ENCODE measurements around the gene TICRR. TPM values are rescaled to one million over a fixed set of nuclear protein-coding genes. Genes with fewer than 3 reads are reported as not detected.
A peak's percentile ranks its signal among the peaks of the same experiment; 100 is the strongest.

Gene TICRR
- total and polyA plus RNA-seq, 2 of the 8 experiments (the other 6 are each of a cell fraction or from before 2014, with no cell fraction given), result 13.1 to 34.8 TPM

GRCh38 chr15:89577776-89578115 is 2.5 kb downstream of the TICRR start:
- Histone ChIP-seq H3K4ac (replicated peaks; ENCODE audit: insufficient read length, low read depth, low read length) (no peak overlapping the region), H4K8ac (ENCODE audit: extremely low read depth, insufficient read depth, low read length) (no peak overlapping the region), H2BK15ac (ENCODE audit: low read length) (no peak overlapping the region), H3K36me3 (ENCODE audit: control insufficient read depth in 2 of 4, insufficient read depth in 4 of 4, low read length in 3 of 4) (peaks cover 5 to 28% (median 8%) of the 10 kb centered on the region in 4 experiments; a peak in 6 of 8 replicates), H3K79me2 (ENCODE audit: control insufficient read depth in 1 of 2, insufficient read depth in 2 of 2, low read length in 2 of 2) (peaks cover 39 to 71% of the 10 kb centered on the region in 2 experiments), H3K56ac (replicated peaks; ENCODE audit: insufficient read length, low read depth, low read length) (no peak overlapping the region), H3K79me1 (ENCODE audit: low read depth, low read length) (peaks cover 14% of the 10 kb centered on the region), H4K5ac (ENCODE audit: insufficient read length, low read depth, low read length) (peak overlapping the region; percentile 19), H3K23me2 (ENCODE audit: low read depth, low read length) (peaks cover 15% of the 10 kb centered on the region), H2AK5ac (ENCODE audit: low read depth, low read length) (no peak overlapping the region), H2BK12ac (ENCODE audit: low read depth, low read length) (peak overlapping the region; percentile 68; the same call in 1 of the 2 replicates), H3K14ac (ENCODE audit: insufficient read length) (no peak overlapping the region), H3K4me3 (ENCODE audit: extremely low read depth in 1 of 4, insufficient read depth in 2 of 4, low read depth in 3 of 4, low read length in 4 of 4) (peak overlapping the region; percentile 35 to 98 (median 52)), H3K4me2 (ENCODE audit: insufficient read depth in 1 of 2, low read depth in 2 of 2, low read length in 2 of 2) (peak overlapping the region; percentile 79 to 99), H2BK20ac (ENCODE audit: low read length) (peak overlapping the region; percentile 80; the same call in 1 of the 2 replicates), H3K27me3 (replicated peaks in 1 of 4; ENCODE audit: control insufficient read depth in 3 of 4, extremely low read depth in 1 of 4, insufficient read depth in 3 of 4, low read length in 3 of 4) (no peaks in the 10 kb centered on the region), H2BK120ac (replicated peaks; ENCODE audit: low read depth, low read length) (peak overlapping the region; percentile 52), H3K9me3 (ENCODE audit: insufficient read depth in 2 of 2, low read depth in 1 of 2, low read length in 1 of 2) (no peaks in the 10 kb centered on the region), H3K18ac (ENCODE audit: extremely low read depth, low read length) (peak overlapping the region; percentile 93), H3K23ac (ENCODE audit: insufficient read length) (no peak overlapping the region), H3K27ac (ENCODE audit: low read depth, low read length) (peak overlapping the region; percentile 57; the same call in 1 of the 2 replicates), H3K4me1 (replicated peaks in 1 of 4; ENCODE audit: control insufficient read depth in 3 of 4, insufficient read depth in 4 of 4, low read length in 3 of 4) (peaks cover 0 to 7% (median 5%) of the 10 kb centered on the region in 4 experiments; a peak in 3 of 7 replicates), H2BK5ac (ENCODE audit: low read depth, low read length) (peak overlapping the region; percentile 96), H4K91ac (replicated peaks; ENCODE audit: insufficient read length, low read length) (peak overlapping the region; percentile 15), H3K9ac (replicated peaks in 1 of 4; ENCODE audit: extremely low read depth in 1 of 4, low read depth in 3 of 4, low read length in 3 of 4) (peak overlapping the region in 1 of 4 experiments; percentile 63; a peak in 2 of 7 replicates), H4K20me1 (replicated peaks in 1 of 2; ENCODE audit: control insufficient read depth in 1 of 2, insufficient read depth in 2 of 2, low read length in 2 of 2) (peaks cover 12 to 17% of the 10 kb centered on the region in 2 experiments), H2AFZ (ENCODE audit: low read length) (no peak overlapping the region)
- CTCF ChIA-PET (ENCODE audit: partially characterized antibody), result interaction anchor here (0.7 to 1.4 kb wide), 2 partner anchors 135 to 276 kb away, joined by 3 to 4 read pairs; no protein-coding TSS in a partner anchor
- POLR2A ChIA-PET (ENCODE audit: partially characterized antibody), result interaction anchor here (0.6 kb wide), 1 partner anchor 244 kb away, joined by 3 read pairs; no protein-coding TSS in a partner anchor
- 7% methylated on average over 3 of the region's 3 CpGs; no CpG with 5 or more reads in 1 of the 2 experiments for WGBS, 2 experiments (ENCODE audit: extremely low coverage in 1 of 2, insufficient coverage in 1 of 2, insufficient read length in 1 of 2, insufficient replicate concordance in 2 of 2, low coverage in 1 of 2, low lambda C conversion rate in 2 of 2, missing lambda C conversion rate in 1 of 2)
- FAIRE-seq (no peak), DNase-seq (ENCODE audit: low read depth in 1 of 2, low spot score in 2 of 2) (no peak)
- TF ChIP-seq EGR1 (IDR thresholded peaks at IDR 0.05; ENCODE audit: borderline replicate concordance, low read depth, low read length) (no peak), MAX (IDR thresholded peaks at IDR 0.05) (no peak), BCL11A (IDR thresholded peaks at IDR 0.05; ENCODE audit: low read depth in 2 of 2, low read length in 2 of 2) (no peak), TAF7 (optimal IDR thresholded peaks at IDR 0.05; ENCODE audit: borderline replicate concordance, low read depth, low read length) (no peak)
